Upper lobe of right lung (tissue), 1 donor: ENCODE measurements around the gene FAXC. TPM values are rescaled to one million over a fixed set of nuclear protein-coding genes. Genes with fewer than 3 reads are reported as not detected.

Source experiments
- ATAC-seq: fragments of 200-7000 bp; cut with Tn5 transposase; one replicate; pipeline ENCODE4 v1.9.1; 2020; ENCODE audit warnings: mild to moderate bottlenecking, moderate library complexity
- DNase-seq: peaks from one replicate; pipeline ENCODE4 v3.0.0-alpha.2; 2020
- H3K27ac ChIP-seq: fragments of 200-600 bp; one replicate; pipeline ENCODE4 v1.8.0; 2022
- H3K27me3 ChIP-seq: fragments of 200-600 bp; one replicate; pipeline ENCODE4 v1.8.0; 2022; ENCODE audit warnings: mild to moderate bottlenecking
- H3K36me3 ChIP-seq: fragments of 200-600 bp; one replicate; pipeline ENCODE4 v1.8.0; 2022
- H3K4me1 ChIP-seq: fragments of 200-600 bp; one replicate; pipeline ENCODE4 v1.8.0; 2022
- H3K4me3 ChIP-seq: fragments of 200-600 bp; one replicate; pipeline ENCODE4 v1.8.0; 2022; ENCODE audit warnings: mild to moderate bottlenecking
- H3K9me3 ChIP-seq: fragments of 200-600 bp; one replicate; pipeline ENCODE4 v1.8.0; 2022
- intact Hi-C: fragments of 100-400 bp; cut with DNase I; formaldehyde crosslinking; loops from one replicate; pipeline ENCODE4 v1.11.0; 2022
- total RNA-seq: library from RNA; stranded (reverse); fragmentation: NEBNext Ultra II Directional; extraction: Animal tissue kit (Norgen Biotek cat#: 25700); gene quantifications from one replicate; pipeline ENCODE4 v1.2.1, GENCODE V29; 2021
- TF ChIP-seq, protein P1 (sequence below): fragments of 200-600 bp; IDR thresholded peaks from one replicate; pipeline ENCODE4 v1.8.0; 2022; ENCODE audit warnings: antibody characterized with exemption
- donor health status: DM: no; HTN: yes; CAD: no; lungs with severe emphysema.

Gene FAXC
- total RNA-seq, 1 donor from 2014 or later = 5.4 TPM

DNA sequence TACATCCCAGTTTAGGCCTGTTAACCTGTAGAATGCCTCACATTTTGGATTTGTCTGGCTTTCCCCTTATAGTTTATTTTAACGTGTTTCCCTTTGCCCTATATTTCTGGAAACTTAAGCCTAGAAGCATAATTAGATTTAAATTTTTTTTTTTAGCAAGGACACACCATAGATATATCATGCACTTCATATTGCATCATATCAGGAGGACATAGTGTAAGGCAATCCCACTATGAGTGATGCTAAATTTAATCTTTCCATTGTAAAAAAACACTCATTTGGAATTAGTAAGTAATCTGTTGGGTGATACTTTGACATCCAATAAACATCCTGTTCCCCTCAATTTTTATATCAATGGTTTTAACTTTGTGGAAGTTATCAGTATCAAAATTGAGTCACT lies 10.3 kb upstream of the FAXC start:
- no peak for ATAC-seq
- TF ChIP-seq, protein P1, sequence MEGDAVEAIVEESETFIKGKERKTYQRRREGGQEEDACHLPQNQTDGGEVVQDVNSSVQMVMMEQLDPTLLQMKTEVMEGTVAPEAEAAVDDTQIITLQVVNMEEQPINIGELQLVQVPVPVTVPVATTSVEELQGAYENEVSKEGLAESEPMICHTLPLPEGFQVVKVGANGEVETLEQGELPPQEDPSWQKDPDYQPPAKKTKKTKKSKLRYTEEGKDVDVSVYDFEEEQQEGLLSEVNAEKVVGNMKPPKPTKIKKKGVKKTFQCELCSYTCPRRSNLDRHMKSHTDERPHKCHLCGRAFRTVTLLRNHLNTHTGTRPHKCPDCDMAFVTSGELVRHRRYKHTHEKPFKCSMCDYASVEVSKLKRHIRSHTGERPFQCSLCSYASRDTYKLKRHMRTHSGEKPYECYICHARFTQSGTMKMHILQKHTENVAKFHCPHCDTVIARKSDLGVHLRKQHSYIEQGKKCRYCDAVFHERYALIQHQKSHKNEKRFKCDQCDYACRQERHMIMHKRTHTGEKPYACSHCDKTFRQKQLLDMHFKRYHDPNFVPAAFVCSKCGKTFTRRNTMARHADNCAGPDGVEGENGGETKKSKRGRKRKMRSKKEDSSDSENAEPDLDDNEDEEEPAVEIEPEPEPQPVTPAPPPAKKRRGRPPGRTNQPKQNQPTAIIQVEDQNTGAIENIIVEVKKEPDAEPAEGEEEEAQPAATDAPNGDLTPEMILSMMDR = no peak

DNA sequence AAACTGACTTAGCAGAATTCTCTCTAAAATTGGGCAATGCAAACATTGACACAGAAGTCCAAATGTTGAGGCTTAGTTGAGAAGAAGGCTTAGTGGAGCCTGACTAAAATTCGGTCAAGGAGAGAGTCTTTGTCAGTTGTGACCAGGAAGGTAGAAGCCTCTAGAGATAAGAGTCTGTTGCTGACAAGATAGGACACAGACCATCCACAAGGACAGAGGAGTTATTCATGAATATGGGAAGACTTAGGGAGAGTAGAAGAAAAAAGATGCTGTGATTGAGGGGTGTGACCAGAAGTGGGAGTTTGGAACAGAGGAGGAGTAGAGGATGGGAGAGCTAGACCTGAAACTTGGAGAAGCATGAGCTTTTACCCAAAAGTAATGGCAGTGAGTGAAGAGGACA lies 7.2 kb upstream of the FAXC start:
- TF ChIP-seq, protein P1 = no peak
- H3K27ac ChIP-seq = no peak overlapping the region
- no peak overlapping the region for H3K4me3 ChIP-seq
- H3K36me3 ChIP-seq = no peaks in the 10 kb centered on the region
- ATAC-seq (no peak), DNase-seq (no peak)
- peaks cover 33% of the 10 kb centered on the region for H3K27me3 ChIP-seq
- H3K4me1 ChIP-seq = no peaks in the 10 kb centered on the region
- intact Hi-C loops = no loop called here
- H3K9me3 ChIP-seq = no peaks in the 10 kb centered on the region

More for the DNA sequence above, 10.3 kb upstream of the FAXC start:
- no peaks in the 10 kb centered on the region for H3K36me3 ChIP-seq
- no peak overlapping the region for H3K4me3 ChIP-seq
- DNase-seq = no peak
- H3K27me3 ChIP-seq = peaks cover 25% of the 10 kb centered on the region
- no peak overlapping the region for H3K27ac ChIP-seq
- intact Hi-C loops = no loop called here
- H3K9me3 ChIP-seq = no peaks in the 10 kb centered on the region
- no peaks in the 10 kb centered on the region for H3K4me1 ChIP-seq

DNA sequence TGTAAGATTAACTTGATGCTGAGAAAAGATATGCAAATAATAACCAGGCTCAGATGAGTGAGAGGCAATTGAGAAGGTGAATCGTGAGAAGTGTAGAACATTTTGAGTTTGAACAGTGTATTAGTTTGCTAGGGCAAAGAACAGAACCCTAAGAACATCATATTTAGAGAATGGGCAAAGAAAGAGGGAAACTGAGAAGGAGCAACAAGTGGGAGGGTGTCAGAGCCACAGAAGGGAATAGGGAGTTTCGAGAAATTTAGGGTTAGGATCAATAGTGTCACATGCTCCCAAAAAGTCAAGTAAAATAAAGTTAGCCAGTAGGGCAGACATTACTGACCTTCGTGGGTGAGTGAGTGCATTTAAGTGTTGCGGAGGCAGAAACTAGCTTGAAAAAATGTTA lies 5.5 kb upstream of the FAXC start:
- H3K36me3 ChIP-seq = no peaks in the 10 kb centered on the region
- no peak overlapping the region for H3K27ac ChIP-seq
- ATAC-seq (no peak), DNase-seq (no peak)
- no peaks in the 10 kb centered on the region for H3K4me1 ChIP-seq
- TF ChIP-seq, protein P1 = no peak
- no peaks in the 10 kb centered on the region for H3K9me3 ChIP-seq
- H3K27me3 ChIP-seq = peaks cover 36% of the 10 kb centered on the region
- no peak overlapping the region for H3K4me3 ChIP-seq
- intact Hi-C loops = no loop called here

DNA sequence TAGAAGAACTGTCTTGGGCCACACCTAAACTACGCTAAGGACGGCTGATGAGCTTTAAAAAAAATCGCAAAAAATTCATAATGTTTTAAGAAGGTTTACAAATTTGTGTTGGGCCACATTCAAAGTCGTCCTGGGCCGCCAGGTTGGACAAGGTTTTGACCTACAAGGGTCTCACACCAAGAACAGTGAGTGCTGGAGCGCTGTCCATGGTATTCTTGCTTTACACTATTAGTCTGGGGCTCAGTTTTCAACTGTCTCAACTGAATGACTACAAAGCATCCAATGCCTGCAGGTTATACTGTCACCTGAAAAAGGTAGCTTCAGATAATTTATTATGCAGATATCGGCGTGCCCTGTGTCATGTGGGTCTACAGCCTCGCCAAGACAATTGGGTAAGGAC lies 3.7 kb upstream of the FAXC start:
- ATAC-seq (no peak), DNase-seq (no peak)
- Histone ChIP-seq H3K27me3 (peaks cover 38% of the 10 kb centered on the region), H3K9me3 (no peaks in the 10 kb centered on the region), H3K4me1 (no peaks in the 10 kb centered on the region), H3K4me3 (no peak overlapping the region), H3K27ac (no peak overlapping the region), H3K36me3 (no peaks in the 10 kb centered on the region)
- TF ChIP-seq, protein P1 = no peak
- intact Hi-C loops = no loop called here

DNA sequence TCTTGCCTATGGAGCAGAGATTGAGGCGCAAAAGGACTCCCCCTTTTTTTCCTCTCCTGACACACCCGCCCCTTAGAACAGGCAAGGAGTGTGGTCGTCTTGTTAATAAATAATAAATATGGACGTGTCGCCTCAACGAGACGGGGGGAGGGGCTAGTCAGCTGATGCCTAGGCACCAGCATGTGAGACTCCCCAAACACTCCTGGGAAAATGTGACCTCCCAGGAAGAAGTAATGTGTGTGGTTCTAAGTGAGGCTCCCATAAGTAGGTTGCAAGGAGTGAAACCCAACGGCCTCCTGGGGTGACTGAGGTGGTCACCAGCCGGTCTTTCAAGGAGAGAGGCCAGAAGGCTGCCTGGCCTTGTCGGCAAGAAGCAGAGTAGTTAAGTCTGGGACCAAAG lies 1.1 kb upstream of the FAXC start:
- Histone ChIP-seq H3K36me3 (no peaks in the 10 kb centered on the region), H3K27me3 (peaks cover 35% of the 10 kb centered on the region), H3K4me1 (no peaks in the 10 kb centered on the region), H3K4me3 (peak overlapping the region; percentile 56), H3K27ac (no peak overlapping the region), H3K9me3 (no peaks in the 10 kb centered on the region)
- intact Hi-C loops = no loop called here
- TF ChIP-seq, protein P1 = no peak
- no peak for DNase-seq
- peak; percentile 26 for ATAC-seq
